Mesothelial cell of epicardium (in vitro differentiated cells): Measurements from ENCODE around the gene MAMLD1. TPM values are rescaled to one million over a fixed set of nuclear protein-coding genes. Genes with fewer than 3 reads are reported as not detected.

Experiments used
- DNase-seq, 2 experiments: peaks; one replicate each; pipeline ENCODE4 v3.0.0; 2021; ENCODE audit warnings: low spot score in 2 of 2; ENCODE audit not compliant: unreplicated experiment in 2 of 2
- H3K27ac Mint-ChIP-seq: 2 replicates; pipeline ENCODE4 v1.8.0; 2021; ENCODE audit warnings: mixed read lengths
- H3K27me3 Mint-ChIP-seq: 2 replicates; pipeline ENCODE4 v1.8.0; 2021; ENCODE audit warnings: low read depth, mixed read lengths
- H3K36me3 Mint-ChIP-seq: 2 replicates; pipeline ENCODE4 v1.8.0; 2021; ENCODE audit warnings: mixed read lengths
- H3K4me1 Mint-ChIP-seq: 2 replicates; pipeline ENCODE4 v1.8.0; 2021; ENCODE audit warnings: mixed read lengths
- H3K4me3 Mint-ChIP-seq: 2 replicates; pipeline ENCODE4 v1.8.0; 2021; ENCODE audit warnings: mild to moderate bottlenecking, moderate library complexity, mixed read lengths
- H3K9me3 Mint-ChIP-seq: 2 replicates; pipeline ENCODE4 v1.8.0; 2021; ENCODE audit warnings: mixed read lengths
- CTCF ChIP-seq: fragments of 200-600 bp; sonication (generic); IDR thresholded peaks from one replicate; pipeline ENCODE4 v1.5.0; 2021; ENCODE audit warnings: antibody characterized with exemption; ENCODE audit not compliant: unreplicated experiment
- total RNA-seq: library from RNA; stranded (reverse); gene quantifications from 3 replicates; pipeline ENCODE4 v1.2.1, GENCODE V29; 2021

The MAMLD1 gene
- total RNA-seq, 1 donor from 2014 or later, result 1.4 TPM

GRCh38 chrX:150414228-150414627, 51.1 kb downstream of the MAMLD1 start:
- no peaks in the 10 kb centered on the region for H3K4me1 Mint-ChIP-seq
- no peak for DNase-seq
- no peak for TF ChIP-seq CTCF
- peaks cover 7% of the 10 kb centered on the region for H3K27me3 Mint-ChIP-seq
- no peak overlapping the region for H3K27ac Mint-ChIP-seq
- H3K36me3 Mint-ChIP-seq, result no peaks in the 10 kb centered on the region
- no peak overlapping the region for H3K4me3 Mint-ChIP-seq
- H3K9me3 Mint-ChIP-seq, result peaks cover 3% of the 10 kb centered on the region

GRCh38 chrX:150416469-150416868, 53.4 kb downstream of the MAMLD1 start:
- no peak overlapping the region for H3K27ac Mint-ChIP-seq
- no peak for DNase-seq
- TF ChIP-seq CTCF, result no peak
- no peaks in the 10 kb centered on the region for H3K36me3 Mint-ChIP-seq
- no peak overlapping the region for H3K4me3 Mint-ChIP-seq
- no peaks in the 10 kb centered on the region for H3K4me1 Mint-ChIP-seq
- H3K9me3 Mint-ChIP-seq, result peaks cover 6% of the 10 kb centered on the region
- H3K27me3 Mint-ChIP-seq, result peaks cover 7% of the 10 kb centered on the region

GRCh38 chrX:150421816-150422215, 58.7 kb downstream of the MAMLD1 start:
- Mint-ChIP-seq H3K27ac (no peak overlapping the region), H3K36me3 (no peaks in the 10 kb centered on the region), H3K4me3 (no peak overlapping the region), H3K27me3 (peaks cover 2% of the 10 kb centered on the region), H3K9me3 (peaks cover 25% of the 10 kb centered on the region), H3K4me1 (no peaks in the 10 kb centered on the region)
- no peak for DNase-seq
- no peak for TF ChIP-seq CTCF

GRCh38 chrX:150429594-150429993, 66.5 kb downstream of the MAMLD1 start:
- Mint-ChIP-seq H3K4me1 (no peaks in the 10 kb centered on the region), H3K4me3 (no peak overlapping the region), H3K9me3 (peaks cover 60% of the 10 kb centered on the region), H3K36me3 (no peaks in the 10 kb centered on the region), H3K27me3 (peaks cover 3% of the 10 kb centered on the region), H3K27ac (no peak overlapping the region)
- no peak for DNase-seq
- TF ChIP-seq CTCF, result no peak

GRCh38 chrX:150436195-150436594, 73.1 kb downstream of the MAMLD1 start:
- TF ChIP-seq CTCF, result no peak

GRCh38 chrX:150438165-150438564, 75.0 kb downstream of the MAMLD1 start:
- Mint-ChIP-seq H3K27ac (no peak overlapping the region), H3K36me3 (no peaks in the 10 kb centered on the region)

More at GRCh38 chrX:150436195-150436594, 73.1 kb downstream of the MAMLD1 start:
- H3K27me3 Mint-ChIP-seq, result peaks cover 5% of the 10 kb centered on the region
- peaks cover 68% of the 10 kb centered on the region for H3K9me3 Mint-ChIP-seq
- H3K27ac Mint-ChIP-seq, result no peak overlapping the region
- H3K4me1 Mint-ChIP-seq, result no peaks in the 10 kb centered on the region
- no peak for DNase-seq
- H3K36me3 Mint-ChIP-seq, result no peaks in the 10 kb centered on the region
- H3K4me3 Mint-ChIP-seq, result no peak overlapping the region

More at GRCh38 chrX:150438165-150438564, 75.0 kb downstream of the MAMLD1 start:
- DNase-seq, result no peak
- no peaks in the 10 kb centered on the region for H3K4me1 Mint-ChIP-seq
- H3K9me3 Mint-ChIP-seq, result peaks cover 70% of the 10 kb centered on the region
- H3K4me3 Mint-ChIP-seq, result no peak overlapping the region
- H3K27me3 Mint-ChIP-seq, result peaks cover 5% of the 10 kb centered on the region
- no peak for TF ChIP-seq CTCF
